Vagina (tissue), 2 donors: ENCODE results near the gene GOLT1A. TPM values are rescaled to one million over a fixed set of nuclear protein-coding genes. Genes with fewer than 3 reads are reported as not detected.

Experiments used
- DNase-seq, 2 donors: peaks; one replicate each; pipeline ENCODE4 v3.0.0-alpha.2; 2017; ENCODE audit errors: extremely low spot score in 2 of 2
- H3K27ac ChIP-seq: fragments of 200-600 bp; sonication (generic); one replicate; pipeline ENCODE4 v1.5.1; 2019
- H3K27me3 ChIP-seq: fragments of 200-600 bp; sonication (generic); one replicate; pipeline ENCODE4 v1.5.1; 2019
- H3K36me3 ChIP-seq, 2 donors: fragments of 200-600 bp; sonication (generic); one replicate each; pipeline ENCODE4 v1.5.1; 2017 to 2019
- H3K4me1 ChIP-seq: fragments of 200-600 bp; sonication (generic); one replicate; pipeline ENCODE4 v1.5.1; 2019
- H3K4me3 ChIP-seq, 2 donors: fragments of 200-600 bp; sonication (generic); 1 replicate in 1 of 2; 2 replicates in 1 of 2; pipeline ENCODE4 v1.5.1; 2016 to 2019
- H3K9me3 ChIP-seq: fragments of 200-600 bp; sonication (generic); one replicate; pipeline ENCODE4 v1.5.1; 2019
- POLR2A ChIP-seq, 2 donors: fragments of 450-650 bp; IDR thresholded peaks; one replicate each; pipeline ENCODE4 v1.6.1; 2017; ENCODE audit warnings: antibody characterized with exemption in 2 of 2, mild to moderate bottlenecking in 2 of 2, moderate library complexity in 2 of 2
- POLR2AphosphoS5 ChIP-seq, 2 donors: sonication (generic); formaldehyde crosslinking; IDR thresholded peaks; one replicate each; pipeline ENCODE4 v1.9.0; 2017; ENCODE audit warnings: antibody characterized with exemption in 2 of 2, mild to moderate bottlenecking in 2 of 2, low read depth in 1 of 2; ENCODE audit not compliant: insufficient read depth in 1 of 2
- intact Hi-C: fragments of 100-400 bp; cut with DNase I; formaldehyde crosslinking; loops from one replicate; pipeline ENCODE4 v1.15.1; 2023
- total RNA-seq: library from RNA; depleted of rRNA; stranded (reverse); fragments of >200 nt; gene quantifications from one replicate; pipeline ENCODE4 v1.2.3, GENCODE V29; 2016
- TF ChIP-seq, protein P1 (sequence below), 3 experiments: fragments of 450-650 bp in 2 of 3; fragments of 200-600 bp in 1 of 3; sonication (generic) in 1 of 3; IDR thresholded peaks; one replicate each; pipeline ENCODE4 v1.5.1; 2017 to 2019; ENCODE audit warnings: antibody characterized with exemption in 3 of 3, mild to moderate bottlenecking in 2 of 3, moderate library complexity in 2 of 3

Gene GOLT1A
- total RNA-seq, 1 donor from 2014 or later = not detected

DNA sequence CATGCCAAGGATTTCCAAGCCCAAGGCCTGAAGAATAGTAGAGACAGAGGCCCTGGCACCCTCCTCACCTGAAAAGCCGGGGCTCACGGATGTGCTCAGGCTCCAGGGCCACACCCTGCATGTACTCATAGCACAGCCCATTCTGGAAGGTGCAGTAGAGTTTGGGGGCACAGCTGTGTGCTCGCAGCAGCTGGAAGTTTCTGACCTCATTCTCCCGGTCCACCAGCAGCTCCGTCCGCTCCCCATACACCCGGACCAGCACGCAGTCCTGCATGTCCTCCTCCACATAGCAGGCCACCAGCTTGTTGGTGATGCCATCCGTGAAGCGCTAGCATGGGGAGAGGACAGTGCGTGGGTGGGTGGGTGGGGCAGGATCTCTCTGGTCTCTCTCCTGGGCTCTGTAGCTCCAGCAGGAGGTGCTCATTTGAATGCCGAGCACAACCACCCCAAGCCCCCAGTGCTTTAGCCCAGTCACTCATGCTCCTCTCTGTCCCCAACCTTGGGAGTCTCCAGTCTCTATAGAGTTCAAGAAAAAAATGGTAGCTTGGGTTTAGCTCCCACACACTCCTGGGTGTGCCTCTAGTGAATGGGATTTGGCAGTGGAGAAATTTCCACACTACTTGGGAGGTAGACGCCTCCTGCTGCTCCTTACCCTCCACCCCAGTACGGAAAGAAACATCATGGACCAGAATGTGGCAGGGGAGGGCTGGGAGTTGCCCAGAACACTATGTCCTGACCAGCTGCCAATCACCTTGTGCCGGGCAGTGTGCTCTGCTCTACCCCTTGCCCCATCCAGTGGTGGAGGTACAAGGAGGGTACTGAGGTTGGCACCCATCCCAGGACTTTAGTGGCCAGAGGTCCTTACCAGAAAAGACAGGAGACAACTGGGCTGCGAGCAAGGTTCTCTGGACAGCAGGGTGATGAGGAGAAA is 63.9 kb downstream of the GOLT1A start:
- DNase-seq = no peak
- Histone ChIP-seq H3K9me3 (no peaks in the 10 kb centered on the region), H3K4me3 (peak overlapping the region in 1 of 2 donors; percentile 86), H3K36me3 (peaks cover 0 to 7% of the 10 kb centered on the region in 2 donors), H3K4me1 (peaks cover 41% of the 10 kb centered on the region), H3K27me3 (no peaks in the 10 kb centered on the region), H3K27ac (peak overlapping the region; percentile 92)
- intact Hi-C loops = no loop called here
- TF ChIP-seq POLR2AphosphoS5 (IDR thresholded peaks at IDR 0.05; ENCODE audit: insufficient read depth in 1 of 2, low read depth in 1 of 2) (peak in 1 of 2 donors; percentile 47), POLR2A (IDR thresholded peaks at IDR 0.05) (no peak)
- TF ChIP-seq, protein P1, sequence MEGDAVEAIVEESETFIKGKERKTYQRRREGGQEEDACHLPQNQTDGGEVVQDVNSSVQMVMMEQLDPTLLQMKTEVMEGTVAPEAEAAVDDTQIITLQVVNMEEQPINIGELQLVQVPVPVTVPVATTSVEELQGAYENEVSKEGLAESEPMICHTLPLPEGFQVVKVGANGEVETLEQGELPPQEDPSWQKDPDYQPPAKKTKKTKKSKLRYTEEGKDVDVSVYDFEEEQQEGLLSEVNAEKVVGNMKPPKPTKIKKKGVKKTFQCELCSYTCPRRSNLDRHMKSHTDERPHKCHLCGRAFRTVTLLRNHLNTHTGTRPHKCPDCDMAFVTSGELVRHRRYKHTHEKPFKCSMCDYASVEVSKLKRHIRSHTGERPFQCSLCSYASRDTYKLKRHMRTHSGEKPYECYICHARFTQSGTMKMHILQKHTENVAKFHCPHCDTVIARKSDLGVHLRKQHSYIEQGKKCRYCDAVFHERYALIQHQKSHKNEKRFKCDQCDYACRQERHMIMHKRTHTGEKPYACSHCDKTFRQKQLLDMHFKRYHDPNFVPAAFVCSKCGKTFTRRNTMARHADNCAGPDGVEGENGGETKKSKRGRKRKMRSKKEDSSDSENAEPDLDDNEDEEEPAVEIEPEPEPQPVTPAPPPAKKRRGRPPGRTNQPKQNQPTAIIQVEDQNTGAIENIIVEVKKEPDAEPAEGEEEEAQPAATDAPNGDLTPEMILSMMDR (IDR thresholded peaks at IDR 0.05) = no peak

DNA sequence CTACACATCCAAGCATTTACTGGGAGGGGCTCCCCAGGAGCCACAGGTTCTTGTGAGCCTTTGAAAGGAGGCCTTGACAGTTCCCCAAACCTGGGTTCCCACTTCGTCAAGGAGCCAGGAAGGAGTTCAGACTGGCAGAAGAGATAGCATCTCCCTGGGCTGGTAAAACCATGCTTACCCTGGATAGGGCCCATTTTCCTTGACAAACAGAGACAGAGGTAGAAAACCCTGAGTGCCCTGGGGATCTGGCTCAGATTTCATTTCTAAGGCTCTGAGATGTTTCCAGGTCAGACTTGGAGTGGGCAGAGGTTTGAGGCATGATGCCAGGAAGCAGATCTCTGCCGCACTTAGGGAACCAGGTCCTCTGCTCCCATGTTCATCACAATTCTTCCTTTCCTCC is 64.7 kb downstream of the GOLT1A start:
- intact Hi-C loops = no loop called here

More for the DNA sequence above, 64.7 kb downstream of the GOLT1A start:
- H3K27ac ChIP-seq = peak overlapping the region; percentile 36
- peak overlapping the region in 1 of 2 donors; percentile 6 for H3K4me3 ChIP-seq
- H3K9me3 ChIP-seq = no peaks in the 10 kb centered on the region
- peaks cover 38% of the 10 kb centered on the region for H3K4me1 ChIP-seq
- H3K27me3 ChIP-seq = no peaks in the 10 kb centered on the region
- DNase-seq = no peak
- TF ChIP-seq POLR2AphosphoS5 (IDR thresholded peaks at IDR 0.05; ENCODE audit: insufficient read depth in 1 of 2, low read depth in 1 of 2) = no peak
- no peak for TF ChIP-seq POLR2A (IDR thresholded peaks at IDR 0.05)
- TF ChIP-seq, protein P1 (IDR thresholded peaks at IDR 0.05) = no peak
- peaks cover 0 to 7% of the 10 kb centered on the region in 2 donors for H3K36me3 ChIP-seq

Other genes starting within 250 kb of the GOLT1A start
- gene SOX13, start 140.9 kb downstream of the GOLT1A start, total RNA-seq = 41.0 TPM
- gene ETNK2, start 61.9 kb downstream of the GOLT1A start, total RNA-seq = 30.9 TPM
- not detected for gene REN, start 47.7 kb downstream of the GOLT1A start, total RNA-seq
- not detected for gene KISS1, start 17.5 kb downstream of the GOLT1A start, total RNA-seq
- gene PLEKHA6, start 145.9 kb upstream of the GOLT1A start, total RNA-seq = 15.0 TPM
- gene PPP1R15B, start 197.8 kb upstream of the GOLT1A start, total RNA-seq = 42.0 TPM